ENCODE data around the gene TANC1. TPM values are rescaled to one million over a fixed set of nuclear protein-coding genes. Genes with fewer than 3 reads are reported as not detected.
"Not testable (repeated sequence)": the region's sequence is repeated elsewhere in the genome, so short reads cannot be mapped to it uniquely, and the experiment has no call there.

TANC1 gene
- total RNA-seq, 1 donor from 2014 or later = 61.9 TPM

DNA sequence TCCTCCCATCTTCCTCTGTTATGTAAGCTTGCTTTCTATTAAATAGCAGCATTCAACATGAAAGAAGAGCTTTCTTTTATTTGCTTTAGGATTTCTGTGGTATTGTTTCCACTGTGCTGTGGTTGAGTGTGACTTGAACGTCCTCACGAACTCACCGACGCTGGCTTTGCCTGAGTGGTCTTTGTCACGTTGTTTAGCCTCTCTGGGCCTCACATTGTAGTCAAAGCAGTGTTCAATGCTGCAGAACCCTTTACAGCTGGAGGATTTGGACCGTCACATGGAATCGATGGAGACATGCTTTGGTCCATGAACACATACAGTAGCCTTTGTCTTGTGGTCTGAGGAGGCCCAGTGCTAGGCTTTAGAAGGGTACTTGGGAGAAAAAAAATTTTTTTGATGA is 66.3 kb downstream of the TANC1 start:
- TF ChIP-seq, protein P1, sequence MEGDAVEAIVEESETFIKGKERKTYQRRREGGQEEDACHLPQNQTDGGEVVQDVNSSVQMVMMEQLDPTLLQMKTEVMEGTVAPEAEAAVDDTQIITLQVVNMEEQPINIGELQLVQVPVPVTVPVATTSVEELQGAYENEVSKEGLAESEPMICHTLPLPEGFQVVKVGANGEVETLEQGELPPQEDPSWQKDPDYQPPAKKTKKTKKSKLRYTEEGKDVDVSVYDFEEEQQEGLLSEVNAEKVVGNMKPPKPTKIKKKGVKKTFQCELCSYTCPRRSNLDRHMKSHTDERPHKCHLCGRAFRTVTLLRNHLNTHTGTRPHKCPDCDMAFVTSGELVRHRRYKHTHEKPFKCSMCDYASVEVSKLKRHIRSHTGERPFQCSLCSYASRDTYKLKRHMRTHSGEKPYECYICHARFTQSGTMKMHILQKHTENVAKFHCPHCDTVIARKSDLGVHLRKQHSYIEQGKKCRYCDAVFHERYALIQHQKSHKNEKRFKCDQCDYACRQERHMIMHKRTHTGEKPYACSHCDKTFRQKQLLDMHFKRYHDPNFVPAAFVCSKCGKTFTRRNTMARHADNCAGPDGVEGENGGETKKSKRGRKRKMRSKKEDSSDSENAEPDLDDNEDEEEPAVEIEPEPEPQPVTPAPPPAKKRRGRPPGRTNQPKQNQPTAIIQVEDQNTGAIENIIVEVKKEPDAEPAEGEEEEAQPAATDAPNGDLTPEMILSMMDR (IDR thresholded peaks at IDR 0.05) = no peak
- TF ChIP-seq POLR2A (IDR thresholded peaks at IDR 0.05) = no peak
- TF ChIP-seq POLR2AphosphoS5 (IDR thresholded peaks at IDR 0.05; ENCODE audit: insufficient read depth in 1 of 2, low read depth in 1 of 2) = no peak
- H3K36me3 ChIP-seq = no peaks in the 10 kb centered on the region
- no peak overlapping the region for H3K4me3 ChIP-seq
- H3K9me3 ChIP-seq = no peaks in the 10 kb centered on the region
- peaks cover 32% of the 10 kb centered on the region for H3K4me1 ChIP-seq
- intact Hi-C loops (cut with DNase I) = no loop called here
- no peaks in the 10 kb centered on the region for H3K27me3 ChIP-seq
- no peak for DNase-seq (ENCODE audit: extremely low spot score in 2 of 2)
- no peak overlapping the region for H3K27ac ChIP-seq

DNA sequence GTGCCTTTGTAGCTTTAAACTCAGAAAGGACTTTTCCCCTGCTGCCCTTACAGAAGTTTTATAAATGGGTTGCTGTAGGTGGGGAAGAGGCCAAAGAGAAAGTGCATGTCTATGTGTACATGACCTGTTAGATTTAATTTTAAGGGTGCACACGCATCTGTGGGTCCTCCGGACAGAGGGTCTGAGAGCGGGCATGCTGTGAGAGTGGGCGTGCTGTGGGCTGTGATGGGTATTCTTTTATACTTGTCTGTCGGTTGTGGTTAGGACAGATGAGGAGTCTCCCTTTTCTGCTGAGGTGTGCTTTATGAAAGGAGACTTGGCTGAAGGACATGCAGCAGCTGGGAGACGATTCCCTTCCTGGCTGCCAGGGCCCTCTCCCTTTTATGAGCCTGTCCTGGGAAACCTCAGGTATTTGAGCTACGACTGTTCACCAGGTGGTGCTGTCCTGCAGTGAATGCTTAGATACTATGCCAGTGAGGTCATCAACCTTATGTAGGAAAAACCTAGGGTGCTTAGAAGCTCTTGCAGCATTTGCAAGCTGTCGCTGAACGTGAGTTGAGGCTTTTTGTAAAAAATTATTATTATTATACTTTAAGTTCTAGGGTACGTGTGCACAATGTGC is 67.5 kb downstream of the TANC1 start:
- TF ChIP-seq POLR2A (IDR thresholded peaks at IDR 0.05) = no peak
- TF ChIP-seq POLR2AphosphoS5 (IDR thresholded peaks at IDR 0.05; ENCODE audit: insufficient read depth in 1 of 2, low read depth in 1 of 2) = no peak
- TF ChIP-seq, protein P1 (IDR thresholded peaks at IDR 0.05) = no peak
- DNase-seq (ENCODE audit: extremely low spot score in 2 of 2) = peak in 1 of 2 donors; percentile 86
- intact Hi-C loops (cut with DNase I) = no loop called here
- Histone ChIP-seq H3K36me3 (no peaks in the 10 kb centered on the region), H3K9me3 (no peaks in the 10 kb centered on the region), H3K27ac (no peak overlapping the region), H3K4me3 (no peak overlapping the region), H3K4me1 (peaks cover 20% of the 10 kb centered on the region), H3K27me3 (no peaks in the 10 kb centered on the region)

DNA sequence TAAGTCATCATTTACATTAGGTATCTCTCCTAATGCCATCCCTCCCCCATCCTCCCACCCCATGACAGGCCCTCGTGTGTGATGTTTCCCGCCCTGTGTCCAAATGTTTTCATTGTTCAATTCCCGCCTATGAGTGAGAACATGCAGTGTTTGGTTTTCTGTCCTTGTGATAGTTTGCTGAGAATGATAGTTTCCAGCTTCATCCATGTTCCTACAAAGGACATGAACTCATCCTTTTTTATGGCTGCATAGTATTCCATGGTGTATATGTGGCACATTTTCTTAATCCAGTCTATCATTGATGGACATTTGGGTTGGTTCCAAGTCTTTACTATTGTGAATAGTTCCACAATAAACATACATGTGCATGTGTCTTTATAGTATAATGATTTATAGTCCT is 68.0 kb downstream of the TANC1 start:
- H3K27ac ChIP-seq; intact Hi-C loops (cut with DNase I): not testable (repeated sequence)

DNA sequence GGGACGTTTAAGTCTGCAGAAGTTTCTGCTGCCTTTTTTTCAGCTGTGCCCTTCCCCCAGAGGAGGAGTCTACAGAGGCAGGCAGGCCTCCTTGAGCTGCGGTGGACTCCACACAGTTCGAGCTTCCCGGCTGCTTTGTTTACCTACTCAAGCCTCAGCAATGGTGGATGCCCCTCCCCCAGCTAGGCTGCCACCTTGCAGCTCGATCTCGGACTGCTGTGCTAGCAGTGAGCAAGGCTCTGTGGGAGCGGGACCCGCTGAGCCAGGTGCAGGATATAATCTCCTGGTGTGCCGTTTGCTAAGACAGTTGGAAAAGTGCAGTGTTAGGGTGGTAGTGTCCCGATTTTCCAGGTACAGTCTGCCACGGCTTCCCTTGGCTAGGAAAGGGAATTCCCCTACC is 72.9 kb downstream of the TANC1 start:
- H3K4me1 ChIP-seq = peaks cover 48% of the 10 kb centered on the region
- DNase-seq (ENCODE audit: extremely low spot score in 2 of 2); H3K4me3 ChIP-seq; H3K36me3 ChIP-seq; intact Hi-C loops (cut with DNase I); H3K9me3 ChIP-seq; H3K27ac ChIP-seq; H3K27me3 ChIP-seq: not testable (repeated sequence)

More for the DNA sequence above, 68.0 kb downstream of the TANC1 start:
- not testable (repeated sequence) for DNase-seq (ENCODE audit: extremely low spot score in 2 of 2); H3K4me3 ChIP-seq; H3K9me3 ChIP-seq; H3K36me3 ChIP-seq; H3K27me3 ChIP-seq
- peaks cover 19% of the 10 kb centered on the region for H3K4me1 ChIP-seq

DNA sequence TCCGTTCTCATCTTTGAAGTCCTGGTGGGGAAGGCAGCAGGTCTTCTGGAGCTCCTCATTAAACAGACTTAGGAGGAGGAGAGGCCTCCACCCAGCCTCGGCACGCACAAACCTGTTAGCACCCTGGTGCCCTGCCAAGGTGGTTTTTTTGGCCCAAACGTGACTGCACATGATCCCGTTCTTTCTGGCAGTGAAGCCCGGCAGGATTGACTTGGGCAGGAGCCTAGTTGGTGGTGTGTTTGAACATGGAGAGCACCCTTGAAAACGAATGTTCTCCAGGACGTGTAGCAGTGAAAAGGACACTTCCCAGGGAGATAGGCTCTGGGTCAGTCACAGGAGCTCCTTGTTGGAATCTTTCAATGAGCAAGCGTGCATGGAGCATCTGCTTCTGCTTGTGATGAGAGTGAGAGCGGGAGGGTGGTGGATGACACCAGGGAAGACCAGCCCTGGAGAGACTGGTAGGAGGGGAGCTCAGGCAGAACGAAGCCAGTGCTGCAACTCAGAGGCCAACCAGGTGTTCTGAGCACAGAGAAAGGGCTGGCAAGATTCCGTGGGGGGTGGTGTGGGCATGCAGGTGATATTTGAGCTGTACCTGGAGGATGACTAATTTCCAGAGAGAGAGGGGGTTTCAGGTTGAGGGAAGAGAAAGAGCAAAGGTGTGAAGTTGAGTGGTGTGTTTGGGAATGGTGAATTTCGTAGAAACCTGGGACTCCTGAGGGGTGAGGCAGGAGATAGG is 73.8 kb downstream of the TANC1 start:
- DNase-seq (ENCODE audit: extremely low spot score in 2 of 2) = no peak
- H3K27ac ChIP-seq = no peak overlapping the region
- no peaks in the 10 kb centered on the region for H3K36me3 ChIP-seq
- H3K9me3 ChIP-seq = no peaks in the 10 kb centered on the region
- no peaks in the 10 kb centered on the region for H3K27me3 ChIP-seq
- H3K4me3 ChIP-seq = no peak overlapping the region
- H3K4me1 ChIP-seq = peaks cover 56% of the 10 kb centered on the region
- TF ChIP-seq, protein P1 (IDR thresholded peaks at IDR 0.05) = no peak
- TF ChIP-seq POLR2A (IDR thresholded peaks at IDR 0.05) = no peak
- TF ChIP-seq POLR2AphosphoS5 (IDR thresholded peaks at IDR 0.05; ENCODE audit: insufficient read depth in 1 of 2, low read depth in 1 of 2) = peak in 1 of 2 donors; percentile 52
- intact Hi-C loops (cut with DNase I) = no loop called here

DNA sequence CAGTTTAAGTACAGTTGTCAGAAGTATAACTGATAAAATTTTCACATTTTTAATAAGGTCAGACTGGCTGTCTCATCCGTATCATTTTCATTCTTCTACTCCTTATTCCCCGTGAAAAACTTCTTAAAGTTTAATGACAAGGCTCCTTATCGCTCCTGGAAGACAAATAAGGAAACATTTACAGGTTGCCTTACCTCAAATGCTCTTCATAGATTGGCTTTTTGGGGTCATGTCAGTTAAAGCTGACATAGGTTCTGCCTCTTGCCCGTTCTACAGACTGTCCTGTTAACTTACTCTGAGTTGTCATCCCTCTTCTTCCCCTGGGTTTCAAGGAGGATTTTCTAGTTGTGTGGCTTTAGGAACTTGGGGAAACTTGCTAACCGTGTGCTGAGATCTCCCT is 75.3 kb downstream of the TANC1 start:
- Histone ChIP-seq H3K27ac (no peak overlapping the region), H3K4me1 (peaks cover 67% of the 10 kb centered on the region), H3K4me3 (no peak overlapping the region), H3K36me3 (no peaks in the 10 kb centered on the region), H3K27me3 (no peaks in the 10 kb centered on the region), H3K9me3 (no peaks in the 10 kb centered on the region)
- intact Hi-C loops (cut with DNase I) = no loop called here
- no peak for DNase-seq (ENCODE audit: extremely low spot score in 2 of 2)
- TF ChIP-seq POLR2A (IDR thresholded peaks at IDR 0.05) = no peak
- TF ChIP-seq POLR2AphosphoS5 (IDR thresholded peaks at IDR 0.05; ENCODE audit: insufficient read depth in 1 of 2, low read depth in 1 of 2) = no peak
- TF ChIP-seq, protein P1 (IDR thresholded peaks at IDR 0.05) = no peak

Data from vagina (tissue), 2 donors.